Left lung (tissue), 10 donors: ENCODE results near the gene CAPZA1. TPM values are rescaled to one million over a fixed set of nuclear protein-coding genes. Genes with fewer than 3 reads are reported as not detected.

Source experiments
- ATAC-seq: fragments of 200-7000 bp; cut with Tn5 transposase; one replicate; pipeline ENCODE4 v1.9.1; 2020; ENCODE audit warnings: moderate library complexity
- DNase-seq, 4 donors: peaks; one replicate each; pipeline ENCODE4 v3.0.0-alpha.2; 2013 to 2020
- H3K27ac ChIP-seq, 2 donors: fragments of 200-600 bp; sonication (generic) in 1 of 2; one replicate each; pipeline versions ENCODE4 v1.5.0 to v1.8.0; 2020 to 2021
- H3K27me3 ChIP-seq, 2 donors: fragments of 200-600 bp; sonication (generic) in 1 of 2; one replicate each; pipeline versions ENCODE4 v1.5.0 to v1.8.0; 2020 to 2021
- H3K36me3 ChIP-seq, 2 donors: fragments of 200-600 bp; sonication (generic) in 1 of 2; one replicate each; pipeline versions ENCODE4 v1.5.0 to v1.8.0; 2020 to 2021
- H3K4me1 ChIP-seq, 2 donors: fragments of 200-600 bp; one replicate each; pipeline ENCODE4 v1.8.0; 2021
- H3K4me3 ChIP-seq, 2 donors: fragments of 200-600 bp; sonication (generic) in 1 of 2; one replicate each; pipeline versions ENCODE4 v1.5.0 to v1.8.0; 2020 to 2021; ENCODE audit warnings: mild to moderate bottlenecking in 1 of 2
- H3K9me3 ChIP-seq, 2 donors: fragments of 200-600 bp; sonication (generic) in 1 of 2; one replicate each; pipeline versions ENCODE4 v1.5.0 to v1.8.0; 2020 to 2021
- intact Hi-C, 2 donors: fragments of 100-400 bp; cut with DNase I; formaldehyde crosslinking; loops; one replicate each; pipeline versions ENCODE4 v1.11.2 to v1.14.2; 2022
- polyA plus RNA-seq, 6 donors: library from polyadenylated mRNA; unstranded; fragments of 120-200 nt; gene quantifications; one replicate each; pipeline ENCODE4 v1.2.1, GENCODE V29; 2013; ENCODE audit not compliant: insufficient read length in 6 of 6
- total RNA-seq, 2 donors: library from RNA; stranded (reverse); fragmentation: NEBNext Ultra II Directional; extraction: Animal tissue kit (Norgen Biotek cat#: 25700); gene quantifications; one replicate each; pipeline ENCODE4 v1.2.1, GENCODE V29; 2021
- TF ChIP-seq, protein P1 (sequence below), 2 donors: fragments of 200-600 bp; sonication (generic) in 1 of 2; IDR thresholded peaks; one replicate each; pipeline versions ENCODE4 v1.5.0 to v1.8.0; 2021; ENCODE audit warnings: antibody characterized with exemption in 2 of 2
- donor health status: DM: no; HTN: yes; CAD: no.
- donor health status: DM: no; HTN: no; CAD: no.

Gene CAPZA1
- total and polyA plus RNA-seq, 8 donors: 122 to 167 (median 146) TPM

- DNase-seq (peak in 1 of 4 donors; percentile 55), ATAC-seq (no peak)
- Histone ChIP-seq H3K4me1 (no peaks in the 10 kb centered on the region), H3K4me3 (no peak overlapping the region), H3K9me3 (no peaks in the 10 kb centered on the region), H3K27ac (no peak overlapping the region), H3K36me3 (peaks cover 0 to 46% of the 10 kb centered on the region in 2 donors), H3K27me3 (no peaks in the 10 kb centered on the region)
- TF ChIP-seq, protein P1, sequence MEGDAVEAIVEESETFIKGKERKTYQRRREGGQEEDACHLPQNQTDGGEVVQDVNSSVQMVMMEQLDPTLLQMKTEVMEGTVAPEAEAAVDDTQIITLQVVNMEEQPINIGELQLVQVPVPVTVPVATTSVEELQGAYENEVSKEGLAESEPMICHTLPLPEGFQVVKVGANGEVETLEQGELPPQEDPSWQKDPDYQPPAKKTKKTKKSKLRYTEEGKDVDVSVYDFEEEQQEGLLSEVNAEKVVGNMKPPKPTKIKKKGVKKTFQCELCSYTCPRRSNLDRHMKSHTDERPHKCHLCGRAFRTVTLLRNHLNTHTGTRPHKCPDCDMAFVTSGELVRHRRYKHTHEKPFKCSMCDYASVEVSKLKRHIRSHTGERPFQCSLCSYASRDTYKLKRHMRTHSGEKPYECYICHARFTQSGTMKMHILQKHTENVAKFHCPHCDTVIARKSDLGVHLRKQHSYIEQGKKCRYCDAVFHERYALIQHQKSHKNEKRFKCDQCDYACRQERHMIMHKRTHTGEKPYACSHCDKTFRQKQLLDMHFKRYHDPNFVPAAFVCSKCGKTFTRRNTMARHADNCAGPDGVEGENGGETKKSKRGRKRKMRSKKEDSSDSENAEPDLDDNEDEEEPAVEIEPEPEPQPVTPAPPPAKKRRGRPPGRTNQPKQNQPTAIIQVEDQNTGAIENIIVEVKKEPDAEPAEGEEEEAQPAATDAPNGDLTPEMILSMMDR (IDR thresholded peaks at IDR 0.05): no peak
- intact Hi-C loops: no loop called here
These were observed 69.2 kb downstream of the CAPZA1 start for GRCh38 chr1:112688781-112689193.

DNA sequence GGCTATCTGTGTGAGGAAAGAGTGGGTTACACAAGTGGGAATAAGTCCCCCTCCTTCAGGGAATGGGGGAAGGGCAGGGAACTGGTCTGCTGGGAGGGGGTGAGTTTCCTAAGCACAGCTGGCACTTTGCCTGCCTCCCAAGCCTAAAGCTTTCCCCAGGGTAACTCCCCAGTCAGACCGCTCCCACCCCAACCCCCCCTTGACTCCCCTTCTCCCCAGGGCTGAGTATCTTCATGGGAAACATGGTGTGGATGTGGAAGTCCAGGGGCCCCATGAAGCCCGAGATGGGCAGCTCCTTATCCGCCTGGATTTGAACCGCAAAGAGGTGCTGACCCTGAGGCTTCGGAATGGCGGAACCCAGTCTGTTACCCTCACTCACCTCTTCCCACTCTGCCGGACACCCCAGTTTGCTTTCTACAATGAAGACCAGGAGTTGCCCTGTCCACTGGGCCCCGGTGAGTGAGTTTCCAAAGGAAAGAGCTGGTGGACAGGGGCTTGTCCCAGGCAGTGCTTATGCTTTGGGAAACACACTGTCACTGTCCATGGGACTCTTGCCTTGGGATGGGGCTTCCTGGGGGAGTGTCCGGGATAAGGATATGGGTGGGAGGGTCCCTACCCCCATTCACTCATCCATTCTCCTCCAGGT lies 69.7 kb downstream of the CAPZA1 start:
- H3K27me3 ChIP-seq: no peaks in the 10 kb centered on the region
- TF ChIP-seq, protein P1 (IDR thresholded peaks at IDR 0.05): no peak
- H3K36me3 ChIP-seq: peaks cover 0 to 51% of the 10 kb centered on the region in 2 donors
- DNase-seq: no peak
- H3K4me3 ChIP-seq: no peak overlapping the region
- intact Hi-C loops: no loop called here
- no peaks in the 10 kb centered on the region for H3K9me3 ChIP-seq
- H3K27ac ChIP-seq: no peak overlapping the region
- no peak for ATAC-seq
- no peaks in the 10 kb centered on the region for H3K4me1 ChIP-seq

- DNase-seq: no peak
- Histone ChIP-seq H3K9me3 (no peaks in the 10 kb centered on the region), H3K4me1 (no peaks in the 10 kb centered on the region), H3K27ac (no peak overlapping the region), H3K4me3 (no peak overlapping the region), H3K36me3 (peaks cover 0 to 56% of the 10 kb centered on the region in 2 donors), H3K27me3 (no peaks in the 10 kb centered on the region)
- TF ChIP-seq, protein P1 (IDR thresholded peaks at IDR 0.05): no peak
- no peak for ATAC-seq
- intact Hi-C loops: no loop called here
These were observed 70.2 kb downstream of the CAPZA1 start for GRCh38 chr1:112689842-112690237.

DNA sequence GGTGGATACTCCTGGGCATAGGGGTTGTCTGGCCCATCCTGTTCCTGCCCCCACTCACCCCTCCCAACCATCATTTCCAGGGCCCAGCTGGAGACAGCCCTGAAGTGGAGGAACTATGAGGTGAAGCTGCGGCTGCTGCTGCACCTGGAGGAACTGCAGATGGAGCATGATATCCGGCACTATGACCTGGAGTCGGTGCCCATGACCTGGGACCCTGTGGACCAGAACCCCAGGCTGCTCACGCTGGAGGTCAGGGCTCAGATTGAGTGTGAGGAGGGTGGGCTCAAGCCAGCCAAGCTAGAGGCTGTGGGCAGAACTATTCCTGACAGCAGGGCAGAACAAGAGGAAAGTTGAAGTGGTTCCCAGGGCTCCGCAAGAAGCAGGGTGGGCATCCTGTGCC lies 73.0 kb downstream of the CAPZA1 start:
- Histone ChIP-seq H3K4me1 (no peaks in the 10 kb centered on the region), H3K27me3 (no peaks in the 10 kb centered on the region), H3K27ac (no peak overlapping the region), H3K4me3 (no peak overlapping the region), H3K9me3 (no peaks in the 10 kb centered on the region), H3K36me3 (peaks cover 0 to 81% of the 10 kb centered on the region in 2 donors)
- TF ChIP-seq, protein P1 (IDR thresholded peaks at IDR 0.05): no peak
- ATAC-seq (no peak), DNase-seq (no peak)
- intact Hi-C loops: no loop called here

DNA sequence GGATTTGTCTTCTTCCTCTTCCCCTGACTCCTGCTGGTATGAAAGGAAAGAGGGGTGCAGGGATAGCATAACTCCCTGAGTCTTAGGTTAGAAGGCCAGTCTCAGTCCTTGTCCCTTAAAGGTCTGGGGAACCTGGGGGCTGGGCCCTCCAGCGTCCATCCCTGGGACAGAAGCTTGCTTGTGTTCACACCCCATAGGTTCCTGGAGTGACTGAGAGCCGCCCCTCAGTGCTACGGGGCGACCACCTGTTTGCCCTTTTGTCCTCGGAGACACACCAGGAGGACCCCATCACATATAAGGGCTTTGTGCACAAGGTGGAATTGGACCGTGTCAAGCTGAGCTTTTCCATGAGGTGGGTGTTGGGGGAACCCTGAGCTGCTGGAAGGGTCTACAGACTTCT lies 74.2 kb downstream of the CAPZA1 start:
- no peak overlapping the region for H3K4me3 ChIP-seq
- DNase-seq (no peak), ATAC-seq (no peak)
- peaks cover 0 to 90% of the 10 kb centered on the region in 2 donors for H3K36me3 ChIP-seq
- TF ChIP-seq, protein P1 (IDR thresholded peaks at IDR 0.05): no peak
- no peaks in the 10 kb centered on the region for H3K9me3 ChIP-seq
- no peak overlapping the region for H3K27ac ChIP-seq
- intact Hi-C loops: no loop called here
- H3K27me3 ChIP-seq: no peaks in the 10 kb centered on the region
- peaks cover 0 to under 1% of the 10 kb centered on the region in 2 donors for H3K4me1 ChIP-seq
